Epidermal melanocyte (primary cell): ENCODE results near the gene MAP2K1.
A peak's percentile ranks its signal among the peaks of the same experiment; 100 is the strongest.
"Not testable (repeated sequence)": the region's sequence is repeated elsewhere in the genome, so short reads cannot be mapped to it uniquely, and the experiment has no call there.

Source experiments
- DNase-seq: peaks from one replicate; pipeline ENCODE4 v3.0.0; 2011; ENCODE audit warnings: low spot score; ENCODE audit not compliant: insufficient read length

Gene MAP2K1

DNA sequence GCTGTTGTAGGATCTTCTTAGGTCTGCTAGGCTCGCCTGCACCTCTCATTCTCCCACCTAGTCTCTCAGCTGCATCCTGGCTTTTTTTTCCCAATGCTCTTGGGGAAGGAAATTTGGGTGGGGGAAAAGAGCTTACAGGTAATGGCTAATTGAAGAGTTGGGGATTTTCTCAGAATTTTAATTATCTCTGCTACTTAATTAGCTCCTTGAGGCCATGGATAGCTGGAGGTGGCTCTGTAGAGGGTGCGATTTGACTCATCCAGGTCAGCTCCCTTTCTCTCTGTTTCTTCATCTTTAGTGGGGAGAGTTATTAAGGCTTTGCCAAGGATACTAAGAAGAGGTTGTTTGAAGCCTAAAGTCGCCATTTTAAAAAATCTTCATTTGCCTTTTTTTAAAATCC is 88.3 kb downstream of the MAP2K1 start:
- no peak for DNase-seq

DNA sequence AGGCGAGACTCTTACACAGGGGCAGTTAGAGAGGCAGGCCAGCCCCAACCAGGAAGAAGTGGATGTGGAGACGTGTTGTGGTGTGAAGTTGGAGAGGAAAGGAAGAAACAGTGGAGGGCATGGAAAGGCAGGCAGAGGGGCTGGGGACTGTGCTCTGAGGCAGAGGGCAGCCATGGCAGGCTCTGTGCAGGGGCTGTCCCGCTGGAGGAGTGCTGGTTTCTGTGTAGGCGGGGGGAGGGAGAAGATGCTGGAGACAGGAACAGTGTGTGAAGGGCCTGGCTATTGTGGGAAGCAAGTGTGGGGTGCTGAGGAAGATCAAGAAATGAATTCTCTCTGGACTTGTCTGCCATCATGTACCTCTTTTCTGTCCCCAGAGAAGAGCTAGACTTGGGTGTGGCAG is 89.8 kb downstream of the MAP2K1 start:
- no peak for DNase-seq

DNA sequence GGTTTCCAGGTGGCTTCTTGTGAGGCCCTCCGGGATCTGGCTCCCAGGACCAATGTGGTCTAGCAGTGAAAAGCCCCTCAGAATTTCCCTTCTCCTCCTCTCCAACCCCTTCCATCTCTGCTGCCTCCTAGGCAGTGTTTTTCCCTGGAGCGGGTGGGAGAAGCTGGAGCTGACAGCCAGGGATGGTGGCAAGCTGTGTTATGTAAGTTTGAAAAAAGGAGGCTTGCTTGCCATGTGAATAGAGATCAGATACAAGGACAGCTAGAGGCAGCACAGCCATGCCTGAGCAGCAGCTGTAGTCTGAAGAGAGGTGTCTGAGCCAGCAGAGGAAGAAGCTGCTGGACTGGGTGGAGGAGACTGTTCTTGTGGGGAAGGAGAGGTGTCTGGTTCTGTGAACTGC is 90.3 kb downstream of the MAP2K1 start:
- DNase-seq = no peak

DNA sequence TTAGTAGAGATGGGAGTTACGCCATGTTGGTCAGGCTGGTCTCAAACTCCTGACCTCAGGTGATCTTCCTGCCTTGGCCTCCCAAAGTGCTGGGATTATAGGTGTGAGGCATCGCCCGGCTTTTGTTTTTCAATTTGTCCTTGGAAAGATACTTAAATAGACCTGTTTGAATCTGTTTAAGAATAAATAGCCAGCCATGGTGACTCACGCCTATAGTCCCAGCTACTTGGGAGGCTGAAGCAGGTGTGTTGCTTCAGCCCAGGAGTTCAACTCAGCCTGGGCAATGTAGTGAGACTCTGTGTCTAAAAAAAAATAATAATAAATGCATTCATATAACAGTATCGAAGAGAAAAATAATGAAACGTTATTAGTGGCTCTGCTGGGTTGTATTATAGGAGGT is 93.6 kb downstream of the MAP2K1 start:
- DNase-seq = no peak

DNA sequence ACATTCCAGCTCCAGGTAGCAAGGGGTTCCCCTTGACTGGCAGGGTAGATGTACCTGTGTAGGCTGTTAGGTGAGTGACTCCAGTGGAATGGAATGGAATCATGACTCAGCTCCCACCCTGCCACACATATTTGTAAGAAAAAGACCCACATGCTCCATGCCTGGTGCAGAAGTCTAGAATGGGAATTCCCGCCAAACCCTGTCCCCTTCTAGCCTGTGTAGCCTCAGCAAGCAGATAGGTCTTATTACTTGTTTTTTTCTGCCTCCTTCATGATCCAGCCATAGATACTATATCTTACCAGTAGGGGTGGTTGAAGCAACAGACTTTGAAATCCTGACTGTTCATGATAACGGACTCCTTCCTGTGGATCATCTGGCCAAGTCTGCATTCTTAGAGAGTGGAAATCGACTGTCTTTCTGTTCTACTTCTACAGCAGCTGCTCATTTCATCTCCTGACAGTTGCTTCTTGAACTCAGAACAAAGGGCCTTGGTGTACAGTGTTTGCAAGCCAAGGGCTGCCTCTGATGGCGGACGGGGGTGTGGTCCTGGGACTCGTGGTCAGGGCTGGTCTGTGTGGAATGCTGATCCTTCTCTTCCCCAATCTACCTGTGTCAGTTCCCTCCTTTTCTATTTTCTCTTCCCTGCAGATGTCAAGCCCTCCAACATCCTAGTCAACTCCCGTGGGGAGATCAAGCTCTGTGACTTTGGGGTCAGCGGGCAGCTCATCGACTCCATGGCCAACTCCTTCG is 94.6 kb downstream of the MAP2K1 start:
- no peak for DNase-seq

DNA sequence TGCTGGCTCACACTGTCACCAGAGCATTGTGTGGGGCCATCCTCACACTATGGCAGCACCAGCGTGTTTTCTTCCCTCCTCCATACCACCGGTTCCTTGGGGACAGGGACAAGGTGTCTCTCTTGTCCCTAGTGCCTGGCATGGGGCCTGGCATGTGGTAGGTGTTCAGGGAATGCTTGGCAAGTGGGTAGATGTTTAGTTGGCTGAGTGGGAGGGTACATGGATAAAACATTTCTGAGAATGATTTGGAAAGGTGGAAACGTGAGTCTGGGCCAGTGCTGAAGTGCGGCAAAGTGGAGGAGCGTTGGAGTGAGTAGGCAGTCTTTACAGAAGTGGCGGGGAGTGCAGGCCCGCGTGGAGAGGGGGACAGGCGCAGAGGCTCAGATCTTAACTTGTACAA is 95.8 kb downstream of the MAP2K1 start:
- no peak for DNase-seq

DNA sequence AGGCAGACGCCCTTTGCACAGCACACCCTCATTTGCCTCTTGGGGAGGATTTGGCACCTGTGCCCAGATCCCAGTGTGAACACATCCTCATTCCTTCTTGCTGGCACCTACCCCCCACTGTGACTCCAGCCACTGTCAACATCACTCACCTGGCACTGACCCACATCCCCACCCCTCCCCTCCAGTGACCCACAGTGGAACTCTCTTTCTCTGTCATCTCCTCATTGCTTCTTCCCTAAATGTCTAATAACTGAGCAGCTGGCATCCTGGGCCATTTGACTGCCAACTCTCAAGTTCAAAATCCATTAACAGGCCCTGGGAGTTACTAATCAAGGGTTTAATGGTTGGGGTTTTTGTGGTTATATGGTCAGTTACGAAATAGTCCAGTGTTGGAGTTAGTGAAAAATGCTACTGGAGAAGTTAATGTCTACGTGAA is 96.4 kb downstream of the MAP2K1 start:
- DNase-seq = no peak

DNA sequence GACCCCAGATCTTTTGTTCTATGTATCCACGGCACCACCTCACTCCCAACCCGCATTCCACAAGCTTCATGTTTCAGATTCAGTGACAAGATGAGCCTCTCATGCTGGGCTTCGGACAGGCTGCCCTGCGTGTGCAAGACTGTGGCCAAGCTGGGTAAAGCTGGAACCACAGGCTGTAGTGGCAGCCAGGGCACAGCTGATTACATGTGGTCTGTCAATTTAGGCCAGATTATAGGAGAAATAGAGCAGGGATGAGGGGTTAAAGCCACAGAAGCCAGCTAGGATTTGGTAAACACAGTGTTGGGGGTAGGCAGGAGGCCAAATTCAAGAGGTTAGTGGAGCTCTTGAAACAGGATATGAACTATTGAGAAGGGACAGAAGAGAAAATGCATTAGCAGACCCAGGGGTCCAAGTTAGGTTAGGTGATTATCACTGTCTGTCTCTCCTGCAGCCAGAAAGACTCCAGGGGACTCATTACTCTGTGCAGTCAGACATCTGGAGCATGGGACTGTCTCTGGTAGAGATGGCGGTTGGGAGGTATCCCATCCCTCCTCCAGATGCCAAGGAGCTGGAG is 97.9 kb downstream of the MAP2K1 start:
- DNase-seq = no peak

DNA sequence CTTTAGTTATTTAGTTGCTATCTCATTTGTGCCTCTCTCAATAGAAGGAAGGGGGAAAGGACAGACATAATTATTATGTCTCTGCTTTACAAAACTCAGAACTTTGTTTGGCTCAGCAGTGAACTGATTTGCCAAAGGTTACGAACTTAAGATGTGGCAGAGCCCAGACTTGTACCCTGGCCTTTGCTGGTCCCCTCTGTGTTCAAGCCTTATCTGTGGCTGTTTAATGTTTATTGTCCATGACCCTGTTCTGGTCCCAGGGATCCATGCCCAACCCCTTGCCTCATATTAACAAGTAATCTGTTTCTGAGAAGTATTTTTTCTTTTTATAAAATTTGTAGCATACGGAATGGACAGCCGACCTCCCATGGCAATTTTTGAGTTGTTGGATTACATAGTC is 100.2 kb downstream of the MAP2K1 start:
- no peak for DNase-seq

DNA sequence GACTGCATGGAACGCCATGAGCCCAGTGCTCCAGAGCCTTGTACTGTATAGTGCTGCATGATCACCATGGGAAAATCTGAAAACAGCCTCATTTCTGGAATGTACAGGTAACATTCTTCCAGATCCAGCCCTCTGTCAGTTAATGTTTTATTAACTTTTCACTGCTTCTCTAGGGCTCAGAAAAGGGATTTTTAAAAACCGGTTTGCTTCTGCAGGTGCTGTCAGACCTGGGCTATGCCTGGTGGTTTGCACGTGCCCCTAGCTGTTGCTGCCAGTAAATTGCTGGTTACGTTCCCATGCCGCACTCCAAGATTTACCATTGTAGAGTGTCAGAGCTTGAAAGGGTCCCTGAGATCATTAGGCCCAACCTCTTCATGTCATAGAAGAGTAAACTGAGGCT is 101.8 kb downstream of the MAP2K1 start:
- DNase-seq = no peak

DNA sequence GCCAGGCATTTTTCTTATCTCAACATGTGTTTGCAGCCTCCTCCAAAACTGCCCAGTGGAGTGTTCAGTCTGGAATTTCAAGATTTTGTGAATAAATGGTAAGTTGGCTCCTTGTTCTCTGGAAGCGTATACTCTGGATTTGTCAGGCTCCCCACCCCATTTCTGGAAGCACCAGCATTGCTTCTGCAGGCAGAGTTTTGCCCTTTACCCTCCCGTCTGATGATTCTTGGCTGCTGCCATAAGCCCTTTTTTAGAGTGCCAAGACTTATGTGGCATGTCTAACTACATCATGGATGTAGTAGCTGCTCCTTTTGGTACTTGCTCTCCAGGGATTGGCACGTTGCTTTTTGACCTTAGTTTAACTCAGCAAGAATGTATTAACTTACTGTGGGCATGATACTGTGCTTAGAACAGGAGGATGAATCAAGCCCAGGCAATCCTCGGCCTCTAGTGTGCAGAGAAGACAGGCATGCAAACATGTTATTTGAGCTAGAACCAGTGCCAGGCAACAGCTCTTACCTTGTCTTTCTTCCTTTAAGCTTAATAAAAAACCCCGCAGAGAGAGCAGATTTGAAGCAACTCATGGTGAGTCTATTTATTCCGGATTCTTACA is 102.6 kb downstream of the MAP2K1 start:
- no peak for DNase-seq

DNA sequence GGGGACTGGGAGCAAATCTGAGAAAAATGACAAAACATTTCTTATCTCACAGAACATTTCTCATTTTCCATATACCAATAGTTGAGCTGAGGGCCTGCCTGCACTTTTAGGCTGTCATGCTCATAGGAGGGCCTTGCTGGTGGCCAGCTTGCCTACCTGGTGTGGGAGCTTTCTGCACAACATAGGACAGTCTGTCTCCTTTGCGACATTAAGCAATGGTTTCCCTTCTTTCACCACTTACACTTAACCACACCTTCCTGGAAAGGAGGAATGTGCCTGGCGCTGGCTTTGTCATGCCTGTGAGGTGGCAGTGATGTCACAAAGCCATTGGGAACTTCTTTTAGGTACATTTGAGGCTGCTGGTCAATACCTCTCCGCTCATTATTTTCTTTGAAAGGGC is 105.1 kb downstream of the MAP2K1 start:
- no peak for DNase-seq

DNA sequence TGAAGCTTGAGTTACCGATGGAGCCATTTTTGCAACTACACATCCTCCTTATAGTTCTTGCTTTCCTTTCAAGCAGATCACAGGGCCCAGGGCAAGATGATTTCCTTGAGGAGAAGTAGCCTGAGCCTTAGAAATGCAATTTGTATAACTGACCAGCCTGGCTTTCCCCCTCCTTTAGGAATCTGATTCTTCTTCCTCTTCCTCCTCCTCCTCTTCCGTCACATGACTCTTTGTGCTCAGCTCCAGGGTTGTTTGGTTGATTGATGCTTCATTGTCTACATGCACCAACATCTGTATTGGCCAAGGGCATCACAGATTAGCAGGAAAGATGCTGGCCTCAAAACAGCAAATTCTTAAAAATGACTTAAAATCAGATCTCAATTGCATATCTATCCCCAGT is 107.5 kb downstream of the MAP2K1 start:
- no peak for DNase-seq

DNA sequence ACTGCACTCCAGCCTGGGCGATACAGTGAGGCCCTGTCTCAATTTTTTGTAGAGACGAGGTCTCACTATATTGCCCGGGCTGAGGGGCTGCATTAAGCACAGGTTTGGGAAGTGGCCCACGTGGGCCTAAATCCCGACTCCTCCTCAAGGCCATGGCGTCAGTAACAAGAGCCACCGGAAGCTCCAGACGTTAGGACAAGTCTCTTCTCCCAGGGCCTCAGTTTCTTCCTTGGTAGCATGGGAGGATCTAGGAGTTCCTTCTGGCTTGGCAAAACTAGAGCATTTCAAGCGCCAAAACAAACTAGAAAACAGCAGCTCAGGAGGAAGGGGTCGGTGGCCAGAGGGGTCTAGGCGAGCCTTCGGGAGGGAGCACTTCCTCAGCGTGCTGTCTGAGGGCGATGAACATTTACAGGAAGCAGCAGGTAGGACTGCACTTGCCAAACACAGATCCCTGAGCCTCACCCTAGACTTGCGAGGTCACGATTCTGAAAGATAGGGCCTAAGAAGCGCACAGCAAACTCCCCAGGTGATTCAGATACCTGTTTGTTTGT is 110.3 kb downstream of the MAP2K1 start:
- no peak for DNase-seq

DNA sequence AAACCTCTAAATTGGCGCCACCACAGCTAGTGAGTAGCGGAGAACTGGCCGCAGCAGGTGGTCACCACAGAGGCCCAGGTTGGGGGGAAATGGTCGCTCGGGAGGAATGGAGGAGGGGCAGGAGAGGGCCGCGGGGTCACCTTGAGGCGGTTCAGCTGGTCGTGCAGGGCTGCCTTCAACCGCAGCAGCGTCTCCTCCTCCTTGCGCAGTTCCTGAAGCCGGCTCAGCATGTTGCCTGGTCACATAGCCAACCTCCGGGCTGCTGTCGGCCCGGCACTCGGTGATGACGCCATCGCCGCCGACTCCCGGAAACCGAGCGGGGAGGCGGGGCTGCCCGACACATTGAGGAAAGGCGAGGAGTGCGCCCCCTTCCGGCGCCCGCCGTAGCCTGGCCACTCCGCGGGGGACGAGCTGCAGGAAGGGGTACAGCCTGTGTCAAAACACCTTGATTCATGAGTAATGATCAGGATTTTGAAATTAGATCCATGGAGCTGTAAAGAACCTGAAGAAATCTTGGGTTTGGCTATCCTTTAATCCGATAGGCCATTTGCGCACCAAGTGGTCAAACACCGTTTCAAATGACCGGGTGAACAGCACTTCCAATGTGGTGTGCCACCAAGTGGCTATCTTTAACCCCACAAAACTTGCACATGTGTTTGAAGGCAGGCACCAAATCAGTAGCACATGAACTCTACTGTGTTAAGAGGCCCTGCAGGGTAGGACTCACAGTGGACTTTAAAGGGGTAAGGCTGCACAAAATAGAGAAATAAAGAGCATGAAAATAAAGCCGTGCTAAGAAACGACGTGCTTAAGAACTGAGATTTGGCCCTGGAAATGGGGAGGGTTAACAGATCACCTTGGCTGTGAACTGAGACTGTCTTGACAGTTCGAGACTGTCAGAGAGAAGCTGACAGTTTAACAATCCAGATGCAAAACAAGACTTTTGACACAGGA is 111.1 kb downstream of the MAP2K1 start, which contains the start of gene SNAPC5:
SNAPC5 (minus strand) TSS at position 261 of the 954 bp plus-strand sequence; CDS start at position 230, 31 bp downstream.
- peak; percentile 69 for DNase-seq

DNA sequence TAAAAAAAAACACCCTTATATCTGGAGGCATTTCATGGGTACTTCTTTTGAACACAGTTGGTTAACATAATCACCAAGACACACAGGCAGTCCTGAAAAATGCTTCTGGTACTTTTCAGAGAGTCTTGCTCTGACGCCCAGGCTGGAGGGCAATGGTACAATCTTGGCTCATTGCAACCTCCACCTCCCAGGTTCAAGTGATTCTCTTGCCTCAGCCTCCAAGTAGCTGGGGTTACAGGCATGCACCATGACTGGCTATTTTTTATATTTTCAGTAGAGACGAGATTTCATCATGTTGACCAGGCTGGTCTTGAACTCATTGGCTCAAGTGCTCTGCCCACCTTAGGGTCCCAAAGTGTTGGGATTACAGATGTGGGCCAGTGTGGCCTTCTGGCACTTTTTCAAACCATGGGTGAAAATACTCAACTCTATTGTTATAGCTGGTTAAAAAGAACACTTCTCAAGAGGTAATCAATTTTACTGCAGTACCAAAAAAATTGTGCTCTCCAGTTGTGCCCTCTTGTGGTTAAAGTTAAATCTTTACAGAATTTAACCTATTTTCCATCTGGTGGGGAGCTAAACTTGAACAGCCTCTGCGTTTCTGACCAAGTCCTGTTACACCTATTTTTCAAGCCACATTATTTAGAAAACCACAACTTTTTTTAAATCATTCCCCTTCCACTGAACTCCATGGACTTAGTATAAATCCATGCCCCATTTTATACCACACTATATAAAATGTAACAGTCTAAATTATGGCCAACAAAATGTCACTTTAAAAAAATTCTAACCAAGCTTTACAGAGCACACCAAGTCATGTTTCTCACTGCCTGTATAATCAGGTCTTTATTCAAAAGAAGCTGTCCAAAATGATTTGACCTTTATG is 112.0 kb downstream of the MAP2K1 start:
- no peak for DNase-seq

DNA sequence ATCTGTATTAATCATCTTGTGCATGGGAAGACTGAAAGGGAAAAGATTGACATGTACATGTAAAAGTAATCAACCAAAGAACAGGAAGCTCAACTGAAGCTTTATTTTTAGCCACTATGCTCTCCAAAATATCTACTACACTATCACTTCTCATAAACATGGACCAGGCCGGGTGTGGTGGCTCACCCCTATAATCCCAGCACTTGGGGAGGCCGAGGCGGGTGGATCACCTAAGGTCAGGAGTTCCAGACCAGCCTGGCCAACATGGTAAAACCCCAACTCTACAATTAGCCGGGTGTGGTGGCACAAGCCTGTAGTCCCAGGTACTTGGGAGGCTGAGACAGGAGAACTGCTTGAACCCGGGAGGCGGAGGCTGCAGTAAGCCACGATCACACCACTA is 113.6 kb downstream of the MAP2K1 start:
- DNase-seq = not testable (repeated sequence)

DNA sequence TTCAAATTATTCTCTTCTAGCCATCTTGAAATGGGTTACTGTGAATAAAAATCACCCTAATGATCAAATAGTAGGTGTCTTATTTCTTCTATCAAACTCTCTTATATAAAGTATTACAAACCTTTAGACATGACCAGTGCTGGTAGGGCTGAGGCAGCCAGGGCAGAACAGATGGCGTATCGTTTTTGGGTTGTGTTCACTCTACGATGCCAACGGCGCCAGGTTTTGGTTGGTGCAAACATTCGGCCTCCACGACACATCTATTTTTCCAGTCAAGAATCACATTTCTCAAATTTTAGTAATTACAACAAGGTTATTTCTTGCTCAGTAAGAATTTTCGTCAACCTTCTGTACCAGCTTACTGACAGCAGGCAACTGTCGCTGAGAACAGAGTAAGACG is 115.8 kb downstream of the MAP2K1 start:
- no peak for DNase-seq

DNA sequence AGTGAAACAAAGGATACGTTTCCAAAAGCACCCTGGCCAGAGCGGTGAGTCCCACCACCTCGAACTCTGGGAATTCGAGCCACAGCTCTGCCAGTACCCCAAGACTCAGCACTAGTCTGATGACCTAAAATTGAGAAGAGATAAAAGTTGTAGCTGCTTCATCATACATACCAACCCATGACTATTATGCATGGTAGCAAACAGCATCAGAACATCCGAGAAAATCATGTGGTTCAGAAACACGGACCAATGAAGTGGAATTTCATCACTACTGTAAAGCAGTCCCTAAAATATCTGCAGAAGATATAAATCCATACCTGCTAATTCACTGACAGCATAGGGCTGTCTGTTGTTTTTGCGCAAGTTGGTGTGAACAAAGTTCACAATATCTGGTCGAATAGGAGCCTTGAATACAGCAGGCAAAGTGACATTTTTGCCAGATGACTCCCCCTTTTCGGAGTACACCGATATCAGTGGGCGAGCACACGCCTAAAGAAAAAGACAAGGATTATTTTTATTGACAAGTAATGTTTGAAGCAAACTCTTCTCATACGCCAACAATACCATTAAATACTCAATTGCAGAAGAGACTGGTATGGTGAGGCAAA is 116.4 kb downstream of the MAP2K1 start:
- DNase-seq = not testable (repeated sequence)
